ENCODE results near the gene ZCCHC18.

- TF ChIP-seq CTCF (IDR thresholded peaks at IDR 0.05; ENCODE audit: low read length) (no peak), EZH2 (IDR thresholded peaks at IDR 0.05; ENCODE audit: borderline replicate concordance, low read length) (no peak)
Observed at GRCh38 chrX:104105330-104106262, 6.7 kb upstream of the ZCCHC18 start.

Measured in OCI-LY1 (cell line).